HepG2 (cell line): Measurements from ENCODE around the gene SLC19A1. TPM values are rescaled to one million over a fixed set of nuclear protein-coding genes. Genes with fewer than 3 reads are reported as not detected.

ENCODE experiments used
- E2F2 ChIP-seq: sonication (generic); formaldehyde crosslinking; IDR thresholded peaks from 2 replicates; pipeline ENCODE4 v1.4.0; 2020; ENCODE audit warnings: missing genetic modification reagents, borderline replicate concordance
- ELF1 ChIP-seq: sonication (generic); formaldehyde crosslinking; IDR thresholded peaks from 2 replicates; pipeline ENCODE4 v1.4.0; 2020; ENCODE audit warnings: missing genetic modification reagents
- HNRNPUL1 ChIP-seq: fragments of 200-400 bp; formaldehyde crosslinking; IDR thresholded peaks from 2 replicates; pipeline ENCODE4 v1.6.1; 2017; ENCODE audit warnings: low read depth, mild to moderate bottlenecking, low read length, moderate library complexity
- NR2C2 ChIP-seq: sonication (generic); formaldehyde crosslinking; IDR thresholded peaks from 2 replicates; pipeline ENCODE4 v1.4.0; 2020; ENCODE audit warnings: missing genetic modification reagents, mild to moderate bottlenecking, moderate library complexity, borderline replicate concordance
- NR2F2 ChIP-seq: IDR thresholded peaks from 2 replicates; pipeline ENCODE4 v1.6.1; 2012; ENCODE audit warnings: low read depth, inconsistent platforms, borderline replicate concordance
- SETDB1 ChIP-seq: sonication (generic); formaldehyde crosslinking; IDR thresholded peaks from 2 replicates; pipeline ENCODE4 v1.5.1; 2020; ENCODE audit warnings: missing genetic modification reagents, mild to moderate bottlenecking, borderline replicate concordance
- TARDBP ChIP-seq: sonication (generic); formaldehyde crosslinking; IDR thresholded peaks from 2 replicates; pipeline ENCODE4 v1.8.0; 2022; ENCODE audit warnings: mild to moderate bottlenecking, missing genetic modification reagents
- TP53 ChIP-seq: sonication (generic); formaldehyde crosslinking; conservative IDR thresholded peaks from 2 replicates; pipeline ENCODE4 v1.4.0; 2020; ENCODE audit warnings: missing genetic modification reagents
- ZBTB4 ChIP-seq: sonication (generic); formaldehyde crosslinking; IDR thresholded peaks from 2 replicates; pipeline ENCODE4 v1.4.0; 2020; ENCODE audit warnings: missing genetic modification reagents, mild to moderate bottlenecking, borderline replicate concordance
- ZNF234 ChIP-seq: sonication (generic); formaldehyde crosslinking; conservative IDR thresholded peaks from 2 replicates; pipeline ENCODE4 v1.5.1; 2020; ENCODE audit warnings: mild to moderate bottlenecking, missing genetic modification reagents
- ZNF326 ChIP-seq: sonication (generic); formaldehyde crosslinking; IDR thresholded peaks from 2 replicates; pipeline ENCODE4 v1.4.0; 2020; ENCODE audit warnings: missing genetic modification reagents, borderline replicate concordance
- ZNF383 ChIP-seq: sonication (generic); formaldehyde crosslinking; IDR thresholded peaks from 2 replicates; pipeline ENCODE4 v1.4.0; 2020; ENCODE audit warnings: missing genetic modification reagents, mild to moderate bottlenecking, borderline replicate concordance
- ZNF451 ChIP-seq: sonication (generic); formaldehyde crosslinking; IDR thresholded peaks from 2 replicates; pipeline ENCODE4 v1.5.0; 2020; ENCODE audit warnings: mild to moderate bottlenecking, missing genetic modification reagents
- ZNF615 ChIP-seq: sonication (generic); formaldehyde crosslinking; IDR thresholded peaks from 2 replicates; pipeline ENCODE4 v1.5.0; 2020; ENCODE audit warnings: mild to moderate bottlenecking, missing genetic modification reagents, borderline replicate concordance
- ZNF674 ChIP-seq: sonication (generic); formaldehyde crosslinking; IDR thresholded peaks from 2 replicates; pipeline ENCODE4 v1.5.0; 2020; ENCODE audit warnings: low read depth, mild to moderate bottlenecking, missing genetic modification reagents
- ZNF770 ChIP-seq: sonication (generic); formaldehyde crosslinking; IDR thresholded peaks from 2 replicates; pipeline ENCODE4 v1.5.0; 2020; ENCODE audit warnings: mild to moderate bottlenecking, missing genetic modification reagents
- ZZZ3 ChIP-seq: sonication (generic); formaldehyde crosslinking; IDR thresholded peaks from 2 replicates; pipeline ENCODE4 v1.4.0; 2020; ENCODE audit warnings: missing genetic modification reagents, mild to moderate bottlenecking, borderline replicate concordance
- polyA plus RNA-seq, 8 experiments: library from polyadenylated mRNA; depleted of rRNA in 3 of 8; stranded (reverse) in 7 of 8; unstranded in 1 of 8; fragments of >200 nt; fragmentation: Illumina TruSeq in 4 of 8; extraction: Trizol in 4 of 8; gene quantifications; 2 replicates each; pipeline versions ENCODE4 v1.2.1 to v1.2.3, GENCODE V29; 2011 to 2016; ENCODE audit warnings: low read depth in 4 of 8, missing spikeins in 1 of 8, mixed read lengths in 1 of 8; ENCODE audit not compliant: insufficient read depth in 1 of 8
- total RNA-seq, 5 experiments: library from RNA; depleted of rRNA; stranded (reverse); fragments of >200 nt; fragmentation: Illumina TruSeq; extraction: Trizol; gene quantifications; 2 replicates each; pipeline ENCODE4 v1.2.3, GENCODE V29; 2016; ENCODE audit warnings: low read depth in 1 of 5
- TF ChIP-seq, protein P1 (sequence below): sonication (generic); formaldehyde crosslinking; IDR thresholded peaks from 2 replicates; pipeline ENCODE4 v1.4.0; 2020; ENCODE audit warnings: low read depth, mild to moderate bottlenecking, missing genetic modification reagents
- TF ChIP-seq, protein P2 (sequence below): sonication (generic); formaldehyde crosslinking; IDR thresholded peaks from 2 replicates; pipeline ENCODE4 v1.8.0; 2022; ENCODE audit warnings: mild to moderate bottlenecking, missing genetic modification reagents; ENCODE audit not compliant: insufficient replicate concordance

The SLC19A1 gene
- total and polyA plus RNA-seq, 2 of the 13 experiments (the other 11 are each of a cell fraction or from before 2014, with no cell fraction given) = 21.8 to 23.0 TPM

- TF ChIP-seq ZNF770 (CRISPR knock-in tag) (peak; percentile 52; the same call in 1 of the 2 replicates), ELF1 (CRISPR knock-in tag) (no peak; the same call in 1 of the 2 replicates), ZNF234 (CRISPR knock-in tag) (no peak), SETDB1 (CRISPR knock-in tag) (no peak), ZNF451 (CRISPR knock-in tag) (no peak), ZNF326 (no peak), TP53 (CRISPR knock-in tag) (no peak; the same call in 1 of the 2 replicates), E2F2 (no peak), NR2C2 (CRISPR knock-in tag) (peak; percentile 92), TARDBP (peak; percentile 77; the same call in 1 of the 2 replicates), ZNF615 (CRISPR knock-in tag) (no peak), ZBTB4 (peak; percentile 100), ZNF383 (CRISPR knock-in tag) (no peak), ZNF674 (CRISPR knock-in tag) (no peak), HNRNPUL1 (no peak), ZZZ3 (no peak), NR2F2 (no peak)
- TF ChIP-seq, protein P1, sequence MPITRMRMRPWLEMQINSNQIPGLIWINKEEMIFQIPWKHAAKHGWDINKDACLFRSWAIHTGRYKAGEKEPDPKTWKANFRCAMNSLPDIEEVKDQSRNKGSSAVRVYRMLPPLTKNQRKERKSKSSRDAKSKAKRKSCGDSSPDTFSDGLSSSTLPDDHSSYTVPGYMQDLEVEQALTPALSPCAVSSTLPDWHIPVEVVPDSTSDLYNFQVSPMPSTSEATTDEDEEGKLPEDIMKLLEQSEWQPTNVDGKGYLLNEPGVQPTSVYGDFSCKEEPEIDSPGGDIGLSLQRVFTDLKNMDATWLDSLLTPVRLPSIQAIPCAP (CRISPR knock-in tag) = no peak
- TF ChIP-seq, protein P2, sequence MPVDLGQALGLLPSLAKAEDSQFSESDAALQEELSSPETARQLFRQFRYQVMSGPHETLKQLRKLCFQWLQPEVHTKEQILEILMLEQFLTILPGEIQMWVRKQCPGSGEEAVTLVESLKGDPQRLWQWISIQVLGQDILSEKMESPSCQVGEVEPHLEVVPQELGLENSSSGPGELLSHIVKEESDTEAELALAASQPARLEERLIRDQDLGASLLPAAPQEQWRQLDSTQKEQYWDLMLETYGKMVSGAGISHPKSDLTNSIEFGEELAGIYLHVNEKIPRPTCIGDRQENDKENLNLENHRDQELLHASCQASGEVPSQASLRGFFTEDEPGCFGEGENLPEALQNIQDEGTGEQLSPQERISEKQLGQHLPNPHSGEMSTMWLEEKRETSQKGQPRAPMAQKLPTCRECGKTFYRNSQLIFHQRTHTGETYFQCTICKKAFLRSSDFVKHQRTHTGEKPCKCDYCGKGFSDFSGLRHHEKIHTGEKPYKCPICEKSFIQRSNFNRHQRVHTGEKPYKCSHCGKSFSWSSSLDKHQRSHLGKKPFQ = no peak
Observed at GRCh38 chr21:45469273-45470086, 72.8 kb downstream of the SLC19A1 start (continued).
